Stimulated activated CD8-positive, alpha-beta memory T cell treated with anti-CD3 and anti-CD28 coated beads, Interleukin-4, amount 100 ng/mL, for 1 hour (primary cell): ENCODE measurements around the gene RPS8.
A peak's percentile ranks its signal among the peaks of the same experiment; 100 is the strongest.
"Not testable (repeated sequence)": the region's sequence is repeated elsewhere in the genome, so short reads cannot be mapped to it uniquely, and the experiment has no call there.

Experiments used
- DNase-seq, 2 donors: peaks; one replicate each; pipeline ENCODE4 v3.0.0-alpha.2; 2020; ENCODE audit warnings: low read depth in 2 of 2, low spot score in 1 of 2

The RPS8 gene

GRCh38 chr1:44819196-44819607, 43.9 kb downstream of the RPS8 start:
- no peak for DNase-seq

- DNase-seq = peak; percentile 64 to 66
Measured at GRCh38 chr1:44819608-44820327, 44.4 kb downstream of the RPS8 start.

- DNase-seq = no peak
Measured at GRCh38 chr1:44820328-44821239, 45.2 kb downstream of the RPS8 start.

- DNase-seq = no peak
Measured at GRCh38 chr1:44821240-44821715, 45.9 kb downstream of the RPS8 start.

GRCh38 chr1:44822131-44822701, 46.9 kb downstream of the RPS8 start:
- DNase-seq = no peak

GRCh38 chr1:44822981-44823451, 47.7 kb downstream of the RPS8 start:
- no peak for DNase-seq

- DNase-seq = not testable (repeated sequence)
Measured at GRCh38 chr1:44824392-44824791, 49.1 kb downstream of the RPS8 start.

- no peak for DNase-seq
Measured at GRCh38 chr1:44826375-44827196, 51.2 kb downstream of the RPS8 start.

GRCh38 chr1:44827197-44828002, 52.1 kb downstream of the RPS8 start:
- no peak for DNase-seq

GRCh38 chr1:44828003-44828651, 52.8 kb downstream of the RPS8 start:
- DNase-seq = no peak
